SK-N-SH treated with all-trans-retinoic acid at 6 μM for 48 hours (cell line): ENCODE measurements around the gene ITM2C.

Experiments used
- ATAC-seq: fragments of 200-7000 bp; cut with Tn5 transposase; 3 replicates; pipeline ENCODE4 v1.9.1; 2020; ENCODE audit warnings: mild to moderate bottlenecking, moderate library complexity
- ARNTL ChIP-seq: fragments of 450-650 bp; formaldehyde crosslinking; IDR thresholded peaks from 2 replicates; pipeline ENCODE4 v1.5.0; 2020; ENCODE audit warnings: low read depth, mild to moderate bottlenecking, moderate library complexity, borderline replicate concordance
- BACH2 ChIP-seq: fragments of 250-450 bp; sonication (Bioruptor Pico); IDR thresholded peaks from 2 replicates; pipeline ENCODE4 v1.9.0; 2021; ENCODE audit warnings: mild to moderate bottlenecking, borderline replicate concordance
- ISL1 ChIP-seq: fragments of 250-450 bp; sonication (Bioruptor Pico); IDR thresholded peaks from 2 replicates; pipeline ENCODE4 v2.1.2; 2022; ENCODE audit warnings: mild to moderate bottlenecking, moderate library complexity
- OSR1 ChIP-seq: fragments of 250-450 bp; sonication (Bioruptor Pico); IDR thresholded peaks from 2 replicates; pipeline ENCODE4 v1.8.0; 2022; ENCODE audit warnings: moderate library complexity, mild to moderate bottlenecking, inconsistent platforms
- POU6F1 ChIP-seq: fragments of 250-450 bp; sonication (Bioruptor Pico); IDR thresholded peaks from 2 replicates; pipeline ENCODE4 v1.8.0; 2021; ENCODE audit warnings: low read depth, mild to moderate bottlenecking, moderate library complexity, borderline replicate concordance
- PPARA ChIP-seq: fragments of 250-450 bp; sonication (Bioruptor Pico); IDR thresholded peaks from 2 replicates; pipeline ENCODE4 v1.5.0; 2020; ENCODE audit warnings: mild to moderate bottlenecking, borderline replicate concordance
- RARB ChIP-seq: fragments of 250-450 bp; sonication (Bioruptor Pico); IDR thresholded peaks from 2 replicates; pipeline ENCODE4 v1.8.0; 2021; ENCODE audit warnings: mild to moderate bottlenecking, moderate library complexity
- SNAI2 ChIP-seq: fragments of 250-450 bp; sonication (Bioruptor Pico); IDR thresholded peaks from 2 replicates; pipeline ENCODE4 v1.5.0; 2020; ENCODE audit warnings: mild to moderate bottlenecking, moderate library complexity
- TCF4 ChIP-seq: fragments of 250-450 bp; sonication (Bioruptor Pico); IDR thresholded peaks from 2 replicates; pipeline ENCODE4 v1.8.0; 2021; ENCODE audit warnings: mild to moderate bottlenecking, moderate library complexity, borderline replicate concordance
- TOX ChIP-seq: fragments of 250-450 bp; sonication (Bioruptor Pico); IDR thresholded peaks from 2 replicates; pipeline ENCODE4 v1.8.0; 2021; ENCODE audit warnings: mild to moderate bottlenecking, moderate library complexity, borderline replicate concordance
- TSHZ2 ChIP-seq: fragments of 250-450 bp; sonication (Bioruptor Pico); IDR thresholded peaks from 2 replicates; pipeline ENCODE4 v1.5.0; 2020; ENCODE audit warnings: mild to moderate bottlenecking, moderate library complexity
- ZFP3 ChIP-seq: fragments of 250-450 bp; sonication (Bioruptor Pico); IDR thresholded peaks from 2 replicates; pipeline ENCODE4 v1.5.0; 2020; ENCODE audit warnings: mild to moderate bottlenecking, moderate library complexity
- ZFP30 ChIP-seq: fragments of 450-650 bp; formaldehyde crosslinking; IDR thresholded peaks from 2 replicates; pipeline ENCODE4 v1.5.0; 2022; ENCODE audit warnings: mild to moderate bottlenecking, moderate library complexity
- ZNF565 ChIP-seq: fragments of 450-650 bp; formaldehyde crosslinking; conservative IDR thresholded peaks from 2 replicates; pipeline ENCODE4 v1.5.0; 2020; ENCODE audit warnings: low read depth, mild to moderate bottlenecking, moderate library complexity
- ZNF70 ChIP-seq: fragments of 450-650 bp; formaldehyde crosslinking; IDR thresholded peaks from 2 replicates; pipeline ENCODE4 v1.5.0; 2020; ENCODE audit warnings: mild to moderate bottlenecking, moderate library complexity
- ZNF8 ChIP-seq: fragments of 450-650 bp; formaldehyde crosslinking; IDR thresholded peaks from 2 replicates; pipeline ENCODE4 v1.5.0; 2020; ENCODE audit warnings: mild to moderate bottlenecking, moderate library complexity
- TF ChIP-seq, protein P1 (sequence below): fragments of 250-450 bp; sonication (Bioruptor Pico); IDR thresholded peaks from 2 replicates; pipeline ENCODE4 v1.8.0; 2020; ENCODE audit warnings: mild to moderate bottlenecking, moderate library complexity, borderline replicate concordance
- TF ChIP-seq, protein P2 (sequence below): fragments of 250-450 bp; sonication (Bioruptor Pico); IDR thresholded peaks from 2 replicates; pipeline ENCODE4 v1.5.1; 2020; ENCODE audit warnings: low read depth, mild to moderate bottlenecking, moderate library complexity

ITM2C gene

GRCh38 chr2:230904856-230905447 is 40.2 kb downstream of the ITM2C start:
- TF ChIP-seq BACH2 (CRISPR knock-in tag) (no peak), ZNF565 (no peak)
- TF ChIP-seq, all 23 proteins: peak for 0
- no peak for ATAC-seq

DNA sequence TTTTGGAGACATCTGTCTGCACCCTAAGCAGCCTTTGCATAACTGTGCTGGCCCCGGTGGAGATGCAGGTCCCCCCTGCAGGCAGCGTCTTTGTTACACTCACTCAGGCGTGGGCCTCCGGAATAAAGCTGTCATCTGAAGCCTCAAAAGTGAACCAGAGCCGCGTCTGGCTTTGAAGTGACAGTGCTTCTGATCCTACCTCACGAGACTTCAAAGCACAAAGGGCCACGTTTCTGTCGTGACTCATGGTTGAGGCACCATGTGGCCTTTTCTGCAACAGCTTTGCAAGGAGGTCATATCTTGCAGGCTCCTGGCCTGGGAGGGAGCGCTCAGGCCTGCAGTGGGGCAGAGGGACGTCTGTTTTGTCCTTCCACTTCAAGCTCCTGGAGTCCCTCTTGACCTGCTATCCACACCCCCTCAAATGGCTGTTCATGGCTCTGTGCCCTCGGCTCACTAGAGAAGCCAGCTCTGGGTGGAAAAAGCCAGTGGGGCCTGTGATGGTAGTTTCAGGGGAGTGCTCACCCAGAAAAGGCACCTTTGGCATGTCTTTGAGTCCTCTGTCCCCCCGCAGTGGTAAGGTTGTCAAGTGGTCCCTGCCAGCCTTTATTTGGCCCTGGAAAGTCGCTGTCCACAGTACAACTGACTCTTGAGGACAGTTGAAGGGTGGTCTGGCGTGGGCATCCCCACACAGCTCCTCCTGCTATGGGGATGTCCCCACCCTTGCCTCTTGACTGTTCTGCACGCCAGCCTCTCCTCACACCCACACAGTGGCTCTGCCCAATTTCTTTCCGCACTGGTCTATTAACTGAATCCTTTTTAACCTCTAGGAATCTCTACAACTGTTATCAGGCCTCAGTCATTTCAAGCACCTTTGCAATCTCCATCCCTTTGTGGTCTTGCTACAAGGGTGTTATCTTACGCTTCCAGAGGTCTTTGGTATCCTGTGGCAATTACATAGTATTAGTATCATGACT is 41.0 kb downstream of the ITM2C start:
- no peak for ATAC-seq

GRCh38 chr2:230906471-230907230 is 41.9 kb downstream of the ITM2C start:
- ATAC-seq = no peak
- TF ChIP-seq OSR1 (no peak), ZNF70 (no peak), ARNTL (CRISPR knock-in tag) (no peak), ZNF8 (CRISPR knock-in tag) (no peak), TSHZ2 (CRISPR knock-in tag) (no peak)
- TF ChIP-seq, protein P1, sequence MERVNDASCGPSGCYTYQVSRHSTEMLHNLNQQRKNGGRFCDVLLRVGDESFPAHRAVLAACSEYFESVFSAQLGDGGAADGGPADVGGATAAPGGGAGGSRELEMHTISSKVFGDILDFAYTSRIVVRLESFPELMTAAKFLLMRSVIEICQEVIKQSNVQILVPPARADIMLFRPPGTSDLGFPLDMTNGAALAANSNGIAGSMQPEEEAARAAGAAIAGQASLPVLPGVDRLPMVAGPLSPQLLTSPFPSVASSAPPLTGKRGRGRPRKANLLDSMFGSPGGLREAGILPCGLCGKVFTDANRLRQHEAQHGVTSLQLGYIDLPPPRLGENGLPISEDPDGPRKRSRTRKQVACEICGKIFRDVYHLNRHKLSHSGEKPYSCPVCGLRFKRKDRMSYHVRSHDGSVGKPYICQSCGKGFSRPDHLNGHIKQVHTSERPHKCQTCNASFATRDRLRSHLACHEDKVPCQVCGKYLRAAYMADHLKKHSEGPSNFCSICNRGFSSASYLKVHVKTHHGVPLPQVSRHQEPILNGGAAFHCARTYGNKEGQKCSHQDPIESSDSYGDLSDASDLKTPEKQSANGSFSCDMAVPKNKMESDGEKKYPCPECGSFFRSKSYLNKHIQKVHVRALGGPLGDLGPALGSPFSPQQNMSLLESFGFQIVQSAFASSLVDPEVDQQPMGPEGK (CRISPR knock-in tag) = no peak

More for the DNA sequence above, 41.0 kb downstream of the ITM2C start:
- TF ChIP-seq ZNF70 = no peak
- TF ChIP-seq ZNF565 = no peak
- TF ChIP-seq TCF4 = no peak
- TF ChIP-seq SNAI2 (CRISPR knock-in tag) = no peak
- no peak for TF ChIP-seq POU6F1 (CRISPR knock-in tag)
- TF ChIP-seq, protein P1 (CRISPR knock-in tag) = no peak
- TF ChIP-seq RARB (CRISPR knock-in tag) = no peak
- TF ChIP-seq ZFP3 (CRISPR knock-in tag) = no peak
- TF ChIP-seq TSHZ2 (CRISPR knock-in tag) = no peak
- no peak for TF ChIP-seq BACH2 (CRISPR knock-in tag)
- TF ChIP-seq ZFP30 (CRISPR knock-in tag) = no peak
- no peak for TF ChIP-seq TOX (CRISPR knock-in tag)
- TF ChIP-seq ISL1 (CRISPR knock-in tag) = no peak
- no peak for TF ChIP-seq PPARA (CRISPR knock-in tag)
- TF ChIP-seq, protein P2, sequence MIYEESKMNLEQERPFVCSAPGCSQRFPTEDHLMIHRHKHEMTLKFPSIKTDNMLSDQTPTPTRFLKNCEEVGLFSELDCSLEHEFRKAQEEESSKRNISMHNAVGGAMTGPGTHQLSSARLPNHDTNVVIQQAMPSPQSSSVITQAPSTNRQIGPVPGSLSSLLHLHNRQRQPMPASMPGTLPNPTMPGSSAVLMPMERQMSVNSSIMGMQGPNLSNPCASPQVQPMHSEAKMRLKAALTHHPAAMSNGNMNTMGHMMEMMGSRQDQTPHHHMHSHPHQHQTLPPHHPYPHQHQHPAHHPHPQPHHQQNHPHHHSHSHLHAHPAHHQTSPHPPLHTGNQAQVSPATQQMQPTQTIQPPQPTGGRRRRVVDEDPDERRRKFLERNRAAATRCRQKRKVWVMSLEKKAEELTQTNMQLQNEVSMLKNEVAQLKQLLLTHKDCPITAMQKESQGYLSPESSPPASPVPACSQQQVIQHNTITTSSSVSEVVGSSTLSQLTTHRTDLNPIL (CRISPR knock-in tag) = no peak
